PFSK-1 (cell line): Measurements from ENCODE around the gene ARNT2. TPM values are rescaled to one million over a fixed set of nuclear protein-coding genes. Genes with fewer than 3 reads are reported as not detected.

Experiments
- FOXP2 ChIP-seq: optimal IDR thresholded peaks from 2 replicates; pipeline ENCODE3; 2011; ENCODE audit warnings: borderline replicate concordance, control low read depth, inconsistent platforms; ENCODE audit not compliant: insufficient read depth; ENCODE audit errors: extremely low read length, extremely low read depth
- POLR2AphosphoS5 ChIP-seq: IDR thresholded peaks from 2 replicates; pipeline ENCODE4 v1.6.1; 2012; ENCODE audit warnings: low read depth, mild to moderate bottlenecking, control low read depth, low read length, moderate library complexity
- REST ChIP-seq, 2 experiments: IDR thresholded peaks; 2 replicates each; pipeline versions ENCODE4 v1.6.1 to v1.8.0; 2011 to 2012; ENCODE audit warnings: low read depth in 2 of 2, low read length in 2 of 2, control low read depth in 1 of 2, inconsistent platforms in 1 of 2, mild to moderate bottlenecking in 1 of 2, moderate library complexity in 1 of 2; ENCODE audit not compliant: insufficient read depth in 1 of 2
- SIN3A ChIP-seq: IDR thresholded peaks from 2 replicates; pipeline ENCODE4 v1.6.1; 2012; ENCODE audit warnings: mild to moderate bottlenecking, low read length, moderate library complexity, borderline replicate concordance; ENCODE audit not compliant: insufficient read depth
- TAF1 ChIP-seq: IDR thresholded peaks from 2 replicates; pipeline ENCODE4 v1.6.1; 2012; ENCODE audit warnings: low read length, control low read depth, borderline replicate concordance; ENCODE audit not compliant: insufficient read depth
- polyA plus RNA-seq: library from polyadenylated mRNA; unstranded; fragments of >200 nt; gene quantifications from one replicate; pipeline ENCODE4 v1.2.1, GENCODE V29; 2012; ENCODE audit warnings: low read depth, missing spikeins; ENCODE audit not compliant: insufficient read length

The ARNT2 gene
- polyA plus RNA-seq = 1.2 TPM

GRCh38 chr15:80404057-80404760, at the start of gene ARNT2:
Gene ARNT2, plus strand, starts transcription at chr15:80404382. Its CDS starts 134 bp downstream, at chr15:80404516.
- TF ChIP-seq SIN3A = no peak
- TF ChIP-seq FOXP2 = no peak
- no peak for TF ChIP-seq REST (IDR thresholded peaks at IDR 0.05; ENCODE audit: insufficient read depth in 1 of 2, low read depth in 2 of 2, low read length in 2 of 2)

- TF ChIP-seq TAF1 = no peak
- TF ChIP-seq SIN3A = no peak
- no peak for TF ChIP-seq POLR2AphosphoS5
These were observed 37.1 kb upstream of the ARNT2 start for GRCh38 chr15:80367094-80367493.

- TF ChIP-seq SIN3A (no peak), FOXP2 (no peak), POLR2AphosphoS5 (no peak), REST (IDR thresholded peaks at IDR 0.05; ENCODE audit: insufficient read depth in 1 of 2, low read depth in 2 of 2, low read length in 2 of 2) (no peak), TAF1 (no peak)
These were observed 36.5 kb upstream of the ARNT2 start for GRCh38 chr15:80367661-80368060.

GRCh38 chr15:80371924-80372323, 32.3 kb upstream of the ARNT2 start:
- TF ChIP-seq TAF1 = no peak
- TF ChIP-seq REST (IDR thresholded peaks at IDR 0.05; ENCODE audit: insufficient read depth in 1 of 2, low read depth in 2 of 2, low read length in 2 of 2) = no peak

- TF ChIP-seq REST (IDR thresholded peaks at IDR 0.05; ENCODE audit: insufficient read depth in 1 of 2, low read depth in 2 of 2, low read length in 2 of 2) = no peak
- TF ChIP-seq POLR2AphosphoS5 = no peak
- TF ChIP-seq FOXP2 = no peak
- TF ChIP-seq SIN3A = no peak
- no peak for TF ChIP-seq TAF1
These were observed 29.7 kb upstream of the ARNT2 start for GRCh38 chr15:80374441-80374840.
